Muscle of leg (tissue), 11 donors: Measurements from ENCODE around the gene CRYM. TPM values are rescaled to one million over a fixed set of nuclear protein-coding genes. Genes with fewer than 3 reads are reported as not detected.

Experiments used
- DNase-seq: peaks from one replicate; pipeline ENCODE4 v3.0.0; 2013
- H3K27ac ChIP-seq: one replicate; pipeline ENCODE4 v1.5.1; 2013; ENCODE audit warnings: mild to moderate bottlenecking, low read length, control low read depth
- H3K27me3 ChIP-seq: one replicate; pipeline ENCODE4 v1.6.1; 2013; ENCODE audit warnings: low read length; ENCODE audit not compliant: control insufficient read depth, insufficient read depth
- H3K36me3 ChIP-seq: one replicate; pipeline ENCODE4 v1.6.1; 2013; ENCODE audit warnings: low read length; ENCODE audit not compliant: control insufficient read depth, insufficient read depth
- H3K4me1 ChIP-seq: one replicate; pipeline ENCODE4 v1.6.1; 2013; ENCODE audit warnings: low read length; ENCODE audit not compliant: control insufficient read depth, insufficient read depth
- H3K4me3 ChIP-seq: one replicate; pipeline ENCODE4 v1.5.1; 2013; ENCODE audit warnings: low read length, control low read depth
- H3K9me3 ChIP-seq: replicated peaks from 2 replicates; pipeline ENCODE4 v1.6.1; 2013; ENCODE audit warnings: low read depth, low read length; ENCODE audit not compliant: control insufficient read depth
- WGBS: methylation state at CpG from one replicate; pipeline ENCODE4 v1.1.5; 2013; ENCODE audit warnings: missing lambda C conversion rate; ENCODE audit not compliant: insufficient coverage; 5-methylcytosine and 5-hydroxymethylcytosine counted together
- polyA plus RNA-seq, 8 donors: library from polyadenylated mRNA; unstranded; fragments of 120-200 nt; gene quantifications; one replicate each; pipeline versions ENCODE4 v1.2.1 to v1.2.3, GENCODE V29; 2013; ENCODE audit warnings: inconsistent platforms in 1 of 8, low replicate concordance in 1 of 8; ENCODE audit not compliant: insufficient read length in 8 of 8, insufficient read depth in 1 of 8
- total RNA-seq: library from RNA; stranded (reverse); fragments of 120-200 nt; gene quantifications from one replicate; pipeline ENCODE4 v1.2.4, GENCODE V29; 2013

The CRYM gene
- total and polyA plus RNA-seq, 9 donors = 0.13 to 0.48 (median 0.30) TPM; not detected in 2

GRCh38 chr16:21227866-21228265 is 50.2 kb downstream of the CRYM start:
- no peak overlapping the region for H3K27ac ChIP-seq
- DNase-seq = no peak
- no peak overlapping the region for H3K4me3 ChIP-seq
- H3K27me3 ChIP-seq = peaks cover 5% of the 10 kb centered on the region
- no peaks in the 10 kb centered on the region for H3K4me1 ChIP-seq
- no peaks in the 10 kb centered on the region for H3K9me3 ChIP-seq
- no peaks in the 10 kb centered on the region for H3K36me3 ChIP-seq

- H3K36me3 ChIP-seq = no peaks in the 10 kb centered on the region
- no peaks in the 10 kb centered on the region for H3K4me1 ChIP-seq
- no peak overlapping the region for H3K27ac ChIP-seq
- peaks cover 5% of the 10 kb centered on the region for H3K27me3 ChIP-seq
- H3K9me3 ChIP-seq = no peaks in the 10 kb centered on the region
- DNase-seq = peak; percentile 51
- H3K4me3 ChIP-seq = no peak overlapping the region
These were observed 51.3 kb downstream of the CRYM start for GRCh38 chr16:21226749-21227148.

GRCh38 chr16:21224800-21225199 is 53.3 kb downstream of the CRYM start:
- no peak for DNase-seq
- no peaks in the 10 kb centered on the region for H3K4me1 ChIP-seq
- H3K27me3 ChIP-seq = peaks cover 7% of the 10 kb centered on the region
- whole genome bisulfite sequencing = no CpG with 5 or more reads among the region's 2 CpGs
- H3K36me3 ChIP-seq = no peaks in the 10 kb centered on the region
- no peak overlapping the region for H3K4me3 ChIP-seq
- no peaks in the 10 kb centered on the region for H3K9me3 ChIP-seq
- no peak overlapping the region for H3K27ac ChIP-seq

- Histone ChIP-seq H3K27ac (no peak overlapping the region), H3K27me3 (peaks cover 7% of the 10 kb centered on the region), H3K4me3 (no peak overlapping the region), H3K4me1 (no peaks in the 10 kb centered on the region), H3K9me3 (no peaks in the 10 kb centered on the region), H3K36me3 (no peaks in the 10 kb centered on the region)
- WGBS = 77% methylated on average over 3 of the region's 9 CpGs
- no peak for DNase-seq
These were observed 54.3 kb downstream of the CRYM start for GRCh38 chr16:21223787-21224186.

GRCh38 chr16:21222495-21223337 is 55.4 kb downstream of the CRYM start:
- WGBS = 73% methylated on average over 3 of the region's 4 CpGs
- no peak for DNase-seq
- Histone ChIP-seq H3K36me3 (no peaks in the 10 kb centered on the region), H3K27ac (no peak overlapping the region), H3K9me3 (no peaks in the 10 kb centered on the region), H3K27me3 (peaks cover 7% of the 10 kb centered on the region), H3K4me3 (no peak overlapping the region), H3K4me1 (no peaks in the 10 kb centered on the region)

GRCh38 chr16:21219551-21219950 is 58.5 kb downstream of the CRYM start:
- WGBS = no CpG with 5 or more reads among the region's 2 CpGs
- Histone ChIP-seq H3K9me3 (no peaks in the 10 kb centered on the region), H3K4me1 (no peaks in the 10 kb centered on the region), H3K36me3 (no peaks in the 10 kb centered on the region), H3K27ac (no peak overlapping the region), H3K4me3 (no peak overlapping the region), H3K27me3 (peaks cover 7% of the 10 kb centered on the region)
- DNase-seq = no peak

- no peak overlapping the region for H3K4me3 ChIP-seq
- H3K27me3 ChIP-seq = peaks cover 4% of the 10 kb centered on the region
- no peaks in the 10 kb centered on the region for H3K4me1 ChIP-seq
- 67% methylated on average over 4 of the region's 7 CpGs for WGBS
- H3K27ac ChIP-seq = no peak overlapping the region
- H3K36me3 ChIP-seq = no peaks in the 10 kb centered on the region
- H3K9me3 ChIP-seq = no peaks in the 10 kb centered on the region
- no peak for DNase-seq
These were observed 59.9 kb downstream of the CRYM start for GRCh38 chr16:21218153-21218552.

- no peaks in the 10 kb centered on the region for H3K36me3 ChIP-seq
- peaks cover 3% of the 10 kb centered on the region for H3K27me3 ChIP-seq
- H3K4me1 ChIP-seq = no peaks in the 10 kb centered on the region
- DNase-seq = no peak
- no CpG with 5 or more reads among the region's 2 CpGs for WGBS
- H3K27ac ChIP-seq = no peak overlapping the region
- no peaks in the 10 kb centered on the region for H3K9me3 ChIP-seq
- no peak overlapping the region for H3K4me3 ChIP-seq
These were observed 61.0 kb downstream of the CRYM start for GRCh38 chr16:21217121-21217520.

- no peaks in the 10 kb centered on the region for H3K4me1 ChIP-seq
- 59% methylated on average over 2 of the region's 4 CpGs for WGBS
- DNase-seq = no peak
- H3K9me3 ChIP-seq = no peaks in the 10 kb centered on the region
- no peak overlapping the region for H3K27ac ChIP-seq
- H3K36me3 ChIP-seq = no peaks in the 10 kb centered on the region
- no peak overlapping the region for H3K4me3 ChIP-seq
- peaks cover 4% of the 10 kb centered on the region for H3K27me3 ChIP-seq
These were observed 64.0 kb downstream of the CRYM start for GRCh38 chr16:21214086-21214485.

- WGBS = 40% methylated on average over 1 of the region's 5 CpGs
- peaks cover 4% of the 10 kb centered on the region for H3K27me3 ChIP-seq
- no peak within 1 kb of the TSS for H3K27ac ChIP-seq
- H3K4me3 ChIP-seq = no peak within 1 kb of the TSS
- H3K36me3 ChIP-seq = no peaks in the 10 kb centered on the region
- no peak for DNase-seq
- H3K4me1 ChIP-seq = no peaks in the 10 kb centered on the region
- no peaks in the 10 kb centered on the region for H3K9me3 ChIP-seq
These were observed 66.6 kb downstream of the CRYM start, which contains the start of gene ZP2 for GRCh38 chr16:21211486-21211885. TSS of gene ZP2 (minus strand) at chr16:21211574. CDS start at chr16:21211547, 27 bp downstream.
